ENCODE data around the gene TLCD3B.
"Not testable (repeated sequence)": the region's sequence is repeated elsewhere in the genome, so short reads cannot be mapped to it uniquely, and the experiment has no call there.

Gene TLCD3B

GRCh38 chr16:30051518-30051917, 20.4 kb upstream of the TLCD3B start:
- no peak for TF ChIP-seq CTCF (IDR thresholded peaks at IDR 0.05; ENCODE audit: low read depth, low read length, missing control alignments)
- no peak for DNase-seq (ENCODE audit: low read depth)
- no peak overlapping the region for H3K4me3 ChIP-seq (ENCODE audit: low read depth, low read length)
- in situ Hi-C loops (cut with HindIII; ENCODE audit: low sequenced_read_pairs): loop anchor here (5.0 kb wide), 1 partner anchor 66 kb away; no protein-coding TSS in a partner anchor

GRCh38 chr16:30049871-30050270, 18.8 kb upstream of the TLCD3B start:
- no peak for DNase-seq (ENCODE audit: low read depth)
- no peak for TF ChIP-seq CTCF (IDR thresholded peaks at IDR 0.05; ENCODE audit: low read depth, low read length, missing control alignments)
- H3K4me3 ChIP-seq (ENCODE audit: low read depth, low read length): no peak overlapping the region
- in situ Hi-C loops (cut with HindIII; ENCODE audit: low sequenced_read_pairs): loop anchor here (5.0 kb wide), 1 partner anchor 67 kb away; no protein-coding TSS in a partner anchor

GRCh38 chr16:30046588-30046987, 15.5 kb upstream of the TLCD3B start:
- no peak overlapping the region for H3K4me3 ChIP-seq (ENCODE audit: low read depth, low read length)
- no peak for DNase-seq (ENCODE audit: low read depth)
- TF ChIP-seq CTCF (IDR thresholded peaks at IDR 0.05; ENCODE audit: low read depth, low read length, missing control alignments): no peak
- in situ Hi-C loops (cut with HindIII; ENCODE audit: low sequenced_read_pairs): no loop called here

- no peak for TF ChIP-seq CTCF (IDR thresholded peaks at IDR 0.05; ENCODE audit: low read depth, low read length, missing control alignments)
- in situ Hi-C loops (cut with HindIII; ENCODE audit: low sequenced_read_pairs): no loop called here
- DNase-seq (ENCODE audit: low read depth): no peak
- H3K4me3 ChIP-seq (ENCODE audit: low read depth, low read length): no peak overlapping the region
These were observed 15.1 kb upstream of the TLCD3B start for GRCh38 chr16:30046178-30046577.

- in situ Hi-C loops (cut with HindIII; ENCODE audit: low sequenced_read_pairs): no loop called here
- TF ChIP-seq CTCF (IDR thresholded peaks at IDR 0.05; ENCODE audit: low read depth, low read length, missing control alignments): peak; percentile 43
- no peak for DNase-seq (ENCODE audit: low read depth)
These were observed 10.8 kb upstream of the TLCD3B start for GRCh38 chr16:30041841-30042240.

GRCh38 chr16:30040690-30041089, 9.6 kb upstream of the TLCD3B start:
- in situ Hi-C loops (cut with HindIII; ENCODE audit: low sequenced_read_pairs); DNase-seq (ENCODE audit: low read depth); H3K4me3 ChIP-seq (ENCODE audit: low read depth, low read length): not testable (repeated sequence)

More at GRCh38 chr16:30041841-30042240, 10.8 kb upstream of the TLCD3B start:
- no peak overlapping the region for H3K4me3 ChIP-seq (ENCODE audit: low read depth, low read length)

- no peak overlapping the region for H3K4me3 ChIP-seq (ENCODE audit: low read depth, low read length)
- TF ChIP-seq CTCF (IDR thresholded peaks at IDR 0.05; ENCODE audit: low read depth, low read length, missing control alignments): no peak
- in situ Hi-C loops (cut with HindIII; ENCODE audit: low sequenced_read_pairs): no loop called here
- no peak for DNase-seq (ENCODE audit: low read depth)
These were observed 9.2 kb upstream of the TLCD3B start for GRCh38 chr16:30040221-30040620.
